Esophagus muscularis mucosa (tissue), 3 donors: ENCODE measurements around the gene ZFR.

ENCODE experiments used
- CTCF ChIP-seq, 3 experiments: fragments of 200-600 bp in 2 of 3; fragments of 450-650 bp in 1 of 3; sonication (generic) in 2 of 3; IDR thresholded peaks; one replicate each; pipeline ENCODE4 v1.5.1; 2017 to 2019; ENCODE audit warnings: antibody characterized with exemption in 3 of 3, mild to moderate bottlenecking in 2 of 3, moderate library complexity in 1 of 3
- POLR2A ChIP-seq: fragments of 450-650 bp; IDR thresholded peaks from one replicate; pipeline ENCODE4 v1.6.1; 2017; ENCODE audit warnings: antibody characterized with exemption, moderate library complexity, mild to moderate bottlenecking, low read depth
- POLR2AphosphoS5 ChIP-seq, 2 donors: sonication (generic); formaldehyde crosslinking; IDR thresholded peaks; one replicate each; pipeline ENCODE4 v1.6.1; 2017; ENCODE audit warnings: antibody characterized with exemption in 2 of 2

DNA sequence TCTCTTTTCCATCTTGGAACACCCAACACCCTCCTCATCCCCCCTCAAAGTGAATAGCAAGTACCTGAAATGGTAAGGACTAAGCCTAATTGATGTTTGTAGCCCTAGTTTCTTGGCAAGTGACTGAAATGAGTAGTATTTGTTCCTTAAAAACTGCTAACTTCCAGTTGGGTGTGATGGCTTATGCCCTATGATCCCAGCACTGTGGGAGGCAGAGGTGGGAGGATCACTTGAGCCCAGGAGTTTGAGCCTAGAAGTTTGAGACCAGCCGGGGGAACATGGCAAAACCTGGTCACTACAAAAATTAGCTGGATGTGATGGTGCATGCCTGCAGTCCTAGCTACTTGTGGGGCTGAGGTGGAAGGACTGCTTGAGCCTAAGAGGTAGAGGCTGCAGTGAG is 44.1 kb downstream of the ZFR start:
- TF ChIP-seq CTCF (IDR thresholded peaks at IDR 0.05): no peak
- no peak for TF ChIP-seq POLR2A
- no peak for TF ChIP-seq POLR2AphosphoS5 (IDR thresholded peaks at IDR 0.05)
